ENCODE results near the gene LETMD1.

DNA sequence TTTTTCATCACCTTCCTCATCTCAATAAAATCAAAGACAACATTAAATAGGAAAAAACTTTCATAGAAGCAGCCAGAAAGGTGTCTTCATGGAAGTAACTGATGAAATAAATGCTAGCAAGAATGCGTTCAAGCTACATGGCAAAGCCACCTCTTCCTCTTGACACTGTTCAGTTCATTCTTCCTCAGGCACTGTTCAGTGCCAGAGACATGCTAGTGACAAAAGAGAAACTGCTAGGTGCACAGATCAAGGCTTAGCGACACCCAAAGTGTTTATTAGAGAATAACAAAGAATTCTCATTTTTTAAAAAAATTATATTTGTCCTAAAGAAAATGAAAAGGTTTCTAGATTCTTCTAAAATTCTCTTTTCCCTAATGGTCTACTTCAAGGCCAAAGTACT is 29.2 kb upstream of the LETMD1 start:
- TF ChIP-seq, protein P1, sequence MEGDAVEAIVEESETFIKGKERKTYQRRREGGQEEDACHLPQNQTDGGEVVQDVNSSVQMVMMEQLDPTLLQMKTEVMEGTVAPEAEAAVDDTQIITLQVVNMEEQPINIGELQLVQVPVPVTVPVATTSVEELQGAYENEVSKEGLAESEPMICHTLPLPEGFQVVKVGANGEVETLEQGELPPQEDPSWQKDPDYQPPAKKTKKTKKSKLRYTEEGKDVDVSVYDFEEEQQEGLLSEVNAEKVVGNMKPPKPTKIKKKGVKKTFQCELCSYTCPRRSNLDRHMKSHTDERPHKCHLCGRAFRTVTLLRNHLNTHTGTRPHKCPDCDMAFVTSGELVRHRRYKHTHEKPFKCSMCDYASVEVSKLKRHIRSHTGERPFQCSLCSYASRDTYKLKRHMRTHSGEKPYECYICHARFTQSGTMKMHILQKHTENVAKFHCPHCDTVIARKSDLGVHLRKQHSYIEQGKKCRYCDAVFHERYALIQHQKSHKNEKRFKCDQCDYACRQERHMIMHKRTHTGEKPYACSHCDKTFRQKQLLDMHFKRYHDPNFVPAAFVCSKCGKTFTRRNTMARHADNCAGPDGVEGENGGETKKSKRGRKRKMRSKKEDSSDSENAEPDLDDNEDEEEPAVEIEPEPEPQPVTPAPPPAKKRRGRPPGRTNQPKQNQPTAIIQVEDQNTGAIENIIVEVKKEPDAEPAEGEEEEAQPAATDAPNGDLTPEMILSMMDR (IDR thresholded peaks at IDR 0.05) = no peak
- no peak for TF ChIP-seq POLR2A (IDR thresholded peaks at IDR 0.05)
- no peak for TF ChIP-seq POLR2AphosphoS5 (IDR thresholded peaks at IDR 0.05)
